Renal cortex interstitium (tissue), 3 donors: Measurements from ENCODE around the gene PSMB7. TPM values are rescaled to one million over a fixed set of nuclear protein-coding genes. Genes with fewer than 3 reads are reported as not detected.

ENCODE experiments used
- polyA plus RNA-seq, 3 donors: library from polyadenylated mRNA; unstranded; fragments of 120-200 nt; gene quantifications; one replicate each; pipeline ENCODE4 v1.2.1, GENCODE V29; 2013; ENCODE audit not compliant: insufficient read length in 3 of 3

The PSMB7 gene
- polyA plus RNA-seq, 3 donors, result 190 to 234 (median 223) TPM

Other genes starting within 250 kb of the PSMB7 start
- gene NEK6, start 157.5 kb downstream of the PSMB7 start, polyA plus RNA-seq, result 10 to 100 TPM; 28.1 to 34.1 (median 28.5) TPM
- gene ADGRD2, start 35.0 kb upstream of the PSMB7 start, polyA plus RNA-seq, result under 1 TPM in 2 of 3 donors, not detected in 1; 0.16 to 0.17 TPM
- gene NR5A1, start 92.0 kb upstream of the PSMB7 start, polyA plus RNA-seq, result under 1 TPM; 0.06 to 0.11 (median 0.11) TPM